Skeletal muscle cell (primary cell): ENCODE results near the gene ADAMTSL1.

Experiments
- DNase-seq: peaks from one replicate; pipeline ENCODE4 v3.0.0-alpha.2; 2010; ENCODE audit warnings: low read depth
- H3K4me3 ChIP-seq: 2 replicates; pipeline ENCODE4 v1.5.1; 2011; ENCODE audit warnings: low read depth, mild to moderate bottlenecking, control low read depth, low read length, moderate library complexity

ADAMTSL1 gene

DNA sequence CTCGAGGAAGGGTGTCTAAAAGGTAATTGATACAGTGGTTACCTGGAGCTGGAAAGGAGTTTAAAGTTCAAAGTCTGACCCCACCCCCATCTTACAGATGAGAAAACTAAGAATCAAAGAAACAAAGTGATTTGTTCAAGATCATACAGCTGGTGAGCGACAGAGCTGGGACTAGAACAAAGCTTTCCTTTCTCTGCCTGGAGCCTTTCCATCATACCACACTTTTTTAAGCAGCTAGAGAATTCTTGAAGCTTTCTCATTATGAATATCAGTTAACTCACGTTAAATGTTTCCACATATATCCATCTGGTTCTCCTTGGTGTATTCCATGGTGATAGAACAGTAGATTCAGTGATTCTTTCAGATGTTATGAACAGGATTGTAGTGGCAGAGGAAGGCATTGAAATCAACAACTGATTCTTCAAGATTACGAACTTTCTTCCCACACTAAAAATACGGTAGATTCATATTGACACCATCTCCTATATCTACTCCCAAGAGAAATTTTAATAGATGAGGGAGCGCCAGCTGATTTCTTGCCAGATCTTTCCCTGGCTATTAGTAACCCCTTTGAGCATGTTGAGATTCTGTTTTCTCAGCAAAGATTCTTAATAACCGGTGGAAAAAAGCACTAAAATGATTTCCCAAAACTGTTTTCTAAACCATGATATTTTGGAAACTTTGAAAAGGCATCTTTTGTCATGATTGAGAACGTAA, 233.7 kb downstream of the ADAMTSL1 start:
- DNase-seq, result no peak
- H3K4me3 ChIP-seq, result no peak overlapping the region

DNA sequence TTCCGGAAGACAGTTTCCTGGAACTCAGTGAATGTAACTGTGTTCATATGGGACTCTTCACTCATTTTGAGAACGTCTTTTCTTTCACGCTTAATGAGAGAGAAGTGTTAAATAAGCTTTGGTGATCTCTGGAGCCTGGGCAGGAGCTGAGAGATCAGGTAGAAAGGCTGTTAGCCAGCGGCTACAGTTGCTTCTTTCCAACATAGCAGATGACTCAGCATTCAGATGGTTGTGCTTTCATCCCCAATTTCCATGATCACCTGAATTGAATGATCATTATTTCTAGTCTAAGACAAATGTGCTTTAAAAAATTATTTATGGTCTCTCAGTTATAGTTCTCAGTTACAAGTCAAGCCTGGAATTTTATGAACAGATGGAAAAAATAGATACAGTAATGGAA, 234.5 kb downstream of the ADAMTSL1 start:
- DNase-seq, result no peak
- no peak overlapping the region for H3K4me3 ChIP-seq

DNA sequence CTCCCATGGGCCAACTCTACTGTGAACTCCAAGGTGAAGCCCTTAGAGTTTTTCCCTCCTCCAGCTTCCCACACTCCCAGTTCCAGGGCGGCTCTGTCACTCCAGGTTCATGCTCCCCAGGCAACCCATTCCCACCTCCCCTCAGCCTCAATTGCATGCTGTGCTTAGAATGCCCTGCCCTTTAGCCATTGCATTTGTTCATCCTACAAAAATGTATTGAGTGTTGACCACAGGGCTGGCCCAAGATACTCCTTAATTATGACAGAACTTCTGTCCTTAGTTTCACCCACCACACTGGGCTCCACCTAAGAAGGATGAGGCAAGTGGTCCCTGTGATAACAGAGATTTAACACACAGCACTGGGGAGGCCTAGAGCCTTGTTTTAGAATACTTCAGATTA, 236.1 kb downstream of the ADAMTSL1 start:
- no peak overlapping the region for H3K4me3 ChIP-seq
- DNase-seq, result peak; percentile 52

DNA sequence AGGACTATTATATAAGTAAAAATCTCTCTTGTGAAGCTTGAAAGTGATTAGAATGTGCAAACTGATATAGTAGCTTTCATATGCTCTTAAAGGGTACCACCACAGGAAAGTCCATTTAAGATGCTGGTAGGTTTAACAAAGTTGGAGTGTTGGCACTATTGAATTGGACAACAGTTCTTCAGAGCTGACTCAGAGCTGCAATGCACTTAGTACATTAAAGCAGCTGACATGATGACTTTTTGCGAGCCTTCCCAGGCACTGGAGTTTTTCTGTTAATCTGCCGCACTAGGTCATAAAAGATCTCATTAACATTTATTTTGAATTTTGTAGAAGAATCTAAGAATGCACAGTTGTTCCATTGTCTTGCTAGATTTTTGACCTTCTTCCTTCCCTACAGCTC, 243.8 kb downstream of the ADAMTSL1 start:
- DNase-seq, result no peak
- H3K4me3 ChIP-seq, result no peak overlapping the region

DNA sequence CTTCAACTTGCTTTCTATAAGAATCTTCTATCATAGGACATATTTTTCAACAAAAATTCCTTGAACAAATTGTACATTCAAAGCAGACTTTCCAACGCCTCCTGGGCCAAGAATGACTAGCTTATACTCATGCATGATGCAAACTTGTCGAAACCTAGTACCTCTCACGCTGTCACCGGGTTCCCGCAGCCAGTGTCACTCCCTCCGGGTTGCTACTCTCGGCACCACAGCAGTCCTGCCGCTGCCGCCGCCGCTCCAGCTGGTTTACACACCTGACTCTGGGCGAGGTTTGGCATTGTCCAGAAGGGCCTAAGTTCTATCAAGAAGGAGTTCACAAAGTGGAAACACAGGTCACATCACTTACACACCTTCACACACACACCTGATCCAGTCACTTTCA, 244.4 kb downstream of the ADAMTSL1 start:
- no peak overlapping the region for H3K4me3 ChIP-seq
- DNase-seq, result no peak

DNA sequence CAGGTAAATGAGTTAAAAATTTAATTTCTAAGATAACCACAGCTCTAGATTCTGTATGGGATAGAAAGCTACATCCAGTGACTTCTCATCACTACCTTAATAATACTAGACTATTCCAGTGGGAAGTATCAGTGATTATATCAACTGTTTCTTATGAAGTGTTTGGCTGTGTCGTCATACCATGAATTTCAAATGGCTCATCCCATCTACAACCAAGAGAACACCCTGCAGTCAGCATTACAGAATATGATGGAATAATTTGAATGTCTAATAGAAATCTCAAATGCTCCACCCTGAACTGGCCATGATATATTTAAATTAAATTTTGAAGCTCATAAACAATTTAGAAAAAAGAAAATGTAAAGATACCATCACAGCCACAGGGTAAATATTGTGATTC, 245.0 kb downstream of the ADAMTSL1 start:
- no peak overlapping the region for H3K4me3 ChIP-seq
- DNase-seq, result no peak

DNA sequence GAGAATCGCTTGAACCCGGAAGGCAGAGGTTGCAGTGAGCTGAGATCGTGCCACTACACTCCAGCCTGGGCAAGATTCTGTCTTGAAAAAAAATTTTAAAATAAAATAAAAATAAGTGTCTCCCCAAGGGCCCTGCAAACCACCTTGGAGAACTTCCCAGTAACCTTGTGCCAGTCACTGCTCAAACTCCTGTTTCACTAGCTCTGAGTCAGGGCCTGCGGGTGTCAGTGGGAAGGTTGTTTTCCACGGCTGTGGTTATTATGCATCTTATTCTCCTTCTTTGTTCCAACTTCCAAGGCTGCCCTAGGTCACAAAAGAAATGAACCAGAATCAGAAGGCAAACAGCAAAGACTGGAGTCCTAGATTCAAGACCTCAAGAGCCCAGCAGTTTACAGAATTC, 246.7 kb downstream of the ADAMTSL1 start:
- peak; percentile 43 for DNase-seq
- no peak overlapping the region for H3K4me3 ChIP-seq

DNA sequence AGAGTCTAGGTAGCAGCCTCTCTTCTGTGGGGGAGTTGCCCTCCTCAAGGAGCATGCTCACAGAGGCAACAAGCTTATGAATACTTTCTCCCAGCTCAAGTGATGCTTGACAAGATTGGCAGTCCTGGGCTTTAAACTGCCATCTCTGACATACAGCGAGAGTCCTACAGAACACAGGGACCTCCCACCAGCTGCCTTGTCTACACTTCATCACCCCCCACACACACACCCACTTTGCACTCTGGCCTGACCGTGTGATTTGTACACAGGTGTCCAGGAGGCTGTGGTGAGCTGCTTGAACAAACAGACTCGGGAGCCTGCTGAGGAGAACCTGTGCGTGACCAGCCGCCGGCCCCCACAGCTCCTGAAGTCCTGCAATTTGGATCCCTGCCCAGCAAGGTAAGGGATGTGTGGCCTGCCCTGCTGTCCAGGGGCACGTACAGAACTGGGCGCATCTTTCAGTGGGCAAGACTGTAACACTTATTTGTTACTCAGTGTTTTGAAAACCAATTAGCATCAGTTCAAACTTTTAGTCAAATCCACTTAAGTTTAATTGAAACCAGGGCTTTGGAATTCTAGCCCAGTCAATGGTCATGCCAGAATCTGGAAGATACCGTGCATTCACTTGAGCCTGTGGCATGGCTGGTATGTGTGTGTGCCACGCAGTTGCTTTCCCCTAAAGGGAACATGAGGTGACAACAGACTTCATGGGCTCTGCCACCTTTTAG, 247.5 kb downstream of the ADAMTSL1 start:
- DNase-seq, result no peak
- H3K4me3 ChIP-seq, result no peak overlapping the region

DNA sequence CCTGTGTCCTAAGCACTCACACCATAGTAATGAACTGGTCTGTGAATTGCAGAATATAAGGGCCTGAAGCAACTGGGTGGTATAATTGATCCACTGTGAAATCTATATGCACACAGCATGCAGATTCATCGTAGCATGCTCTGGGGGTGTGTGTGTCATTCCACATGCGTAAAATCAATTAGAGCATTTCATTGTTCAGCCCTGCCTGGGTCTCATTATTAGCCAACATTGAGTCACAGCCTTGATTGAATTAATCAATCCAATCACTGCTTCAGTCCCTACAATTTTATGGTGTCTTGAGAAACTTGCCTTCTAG, 248.0 kb downstream of the ADAMTSL1 start:
- no peak overlapping the region for H3K4me3 ChIP-seq
- DNase-seq, result no peak

DNA sequence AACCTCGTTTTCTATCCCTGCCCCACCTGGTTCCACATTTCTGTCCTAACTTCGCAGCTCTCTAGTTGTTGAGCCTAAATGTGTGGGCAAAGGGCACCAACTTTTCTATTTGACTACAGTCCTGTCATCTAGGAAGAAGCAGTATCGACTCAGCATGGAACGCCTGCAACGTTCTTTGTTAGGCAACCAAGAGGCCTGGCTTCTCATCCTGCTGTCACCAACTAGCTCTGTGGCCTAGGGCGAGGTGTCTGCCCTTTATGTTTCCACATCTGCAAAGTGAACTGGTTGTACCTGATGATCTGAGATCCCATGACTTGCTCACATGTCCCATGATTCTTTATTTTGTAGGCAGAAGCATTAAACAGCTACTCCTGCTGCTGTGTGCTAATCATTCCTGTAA, 248.9 kb downstream of the ADAMTSL1 start:
- DNase-seq, result no peak
- no peak overlapping the region for H3K4me3 ChIP-seq

DNA sequence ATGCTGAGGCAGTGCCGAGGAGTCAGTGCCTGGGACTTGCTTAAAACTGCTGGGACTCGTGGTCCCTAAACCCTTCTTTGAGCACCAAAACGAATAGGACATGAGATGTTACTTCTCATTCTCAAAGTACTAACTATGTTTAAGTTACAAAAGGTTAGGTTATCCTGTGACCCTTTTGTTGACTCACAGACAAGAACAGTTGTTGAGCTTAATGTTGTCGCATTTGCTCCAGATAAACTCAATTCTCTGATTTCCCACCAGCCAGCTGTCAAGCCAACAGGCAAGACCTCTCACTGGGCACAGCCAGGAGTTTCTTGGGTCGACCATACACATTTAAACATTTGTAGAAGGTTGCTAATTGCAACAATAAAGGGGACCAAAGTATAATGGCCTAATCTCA, 249.4 kb downstream of the ADAMTSL1 start:
- no peak overlapping the region for H3K4me3 ChIP-seq
- no peak for DNase-seq

DNA sequence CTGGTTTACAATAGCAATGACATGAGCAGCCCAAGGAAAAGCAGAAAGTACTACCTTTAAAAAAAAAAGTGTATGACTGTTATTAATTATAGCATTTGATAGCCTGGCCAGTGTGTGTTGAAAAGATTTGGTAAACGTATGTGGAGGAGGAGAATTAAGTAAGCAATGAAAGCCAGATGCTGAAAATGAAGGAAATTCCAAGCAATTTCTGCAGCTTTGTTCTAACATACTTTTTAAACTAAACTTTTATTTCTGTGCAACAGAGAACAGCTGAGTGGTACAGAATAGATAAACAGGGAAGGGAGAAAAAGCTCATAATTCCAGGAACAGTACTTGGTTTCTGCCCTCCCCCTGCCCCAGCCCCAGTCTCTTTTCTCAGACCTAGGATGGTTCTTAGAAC, 252.6 kb downstream of the ADAMTSL1 start:
- no peak for DNase-seq
- no peak overlapping the region for H3K4me3 ChIP-seq

DNA sequence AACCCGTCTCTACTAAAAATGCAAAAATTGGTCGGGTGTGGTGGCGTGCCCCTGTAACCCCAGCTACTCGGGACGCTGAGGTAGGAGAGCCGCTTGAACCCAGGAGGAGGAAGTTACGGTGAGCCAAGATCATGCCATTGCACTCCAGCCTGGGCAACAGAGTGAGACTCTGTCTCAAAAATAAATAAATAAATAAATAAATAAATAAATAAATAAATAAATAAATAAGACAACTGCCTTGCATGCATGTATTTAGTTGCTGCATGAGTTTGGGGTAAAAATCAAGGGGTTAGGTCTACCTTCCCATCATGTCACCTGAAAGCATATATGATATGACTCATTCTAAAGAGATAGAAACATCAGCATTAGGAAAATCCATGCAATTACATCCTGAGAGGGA, 254.0 kb downstream of the ADAMTSL1 start:
- no peak for DNase-seq
- no peak overlapping the region for H3K4me3 ChIP-seq

DNA sequence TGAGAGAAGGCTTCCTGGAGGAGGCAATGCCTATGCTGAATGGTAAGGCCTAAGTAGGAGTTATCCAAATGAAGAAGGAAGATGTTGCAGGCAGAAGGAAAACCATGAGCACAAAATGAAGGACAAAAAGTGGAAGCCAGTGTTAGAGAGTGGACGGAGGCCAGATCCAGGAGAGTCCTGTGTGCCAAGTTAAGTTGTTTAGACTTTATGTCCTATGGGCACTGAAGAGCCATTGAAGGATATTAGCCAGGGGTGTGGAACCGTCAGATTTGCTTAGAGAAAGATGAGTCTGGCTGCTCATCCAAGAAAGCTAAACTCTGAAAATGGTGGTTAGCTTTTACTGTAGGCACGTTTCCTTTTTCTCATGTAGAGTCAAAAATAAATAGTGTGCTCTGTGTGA, 254.7 kb downstream of the ADAMTSL1 start:
- no peak overlapping the region for H3K4me3 ChIP-seq
- no peak for DNase-seq

DNA sequence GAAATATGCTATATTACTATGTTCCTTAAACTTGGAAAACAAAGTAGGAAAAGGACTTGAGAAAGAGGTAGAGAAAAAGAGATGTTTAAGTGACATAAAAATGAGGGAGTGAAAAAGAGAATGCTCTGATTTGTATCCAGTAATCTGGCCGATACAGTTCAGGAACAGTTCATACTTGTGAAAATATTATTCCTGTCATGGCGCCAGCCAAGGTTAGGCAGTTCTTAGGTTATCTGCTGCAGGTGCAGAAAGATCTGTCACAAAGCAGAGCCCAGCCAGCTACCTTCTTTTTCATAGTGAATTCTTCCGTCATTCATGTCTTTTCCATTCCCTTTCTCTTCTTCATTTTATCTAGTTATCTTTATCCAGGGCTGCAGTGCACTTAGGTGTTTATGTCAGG, 256.3 kb downstream of the ADAMTSL1 start:
- no peak for DNase-seq
- no peak overlapping the region for H3K4me3 ChIP-seq

DNA sequence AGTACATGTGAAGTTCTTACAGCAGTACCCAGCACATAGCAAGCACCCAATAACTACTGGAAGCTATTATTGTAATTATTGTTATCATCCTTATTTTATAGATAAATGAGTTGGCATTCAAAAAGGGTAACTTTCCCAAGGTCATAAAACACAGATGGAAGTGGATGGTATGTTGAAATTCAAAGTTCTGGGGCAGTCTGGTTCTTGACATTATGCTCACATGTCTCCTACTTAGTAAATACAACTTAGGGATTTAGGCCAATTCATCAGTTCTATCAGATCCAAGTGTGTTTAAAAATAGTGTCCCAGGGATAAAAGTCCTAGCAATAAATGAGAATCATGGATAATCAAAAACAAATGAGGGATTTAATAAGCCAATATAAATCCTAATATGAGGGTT, 265.2 kb downstream of the ADAMTSL1 start:
- DNase-seq, result no peak
- no peak overlapping the region for H3K4me3 ChIP-seq

DNA sequence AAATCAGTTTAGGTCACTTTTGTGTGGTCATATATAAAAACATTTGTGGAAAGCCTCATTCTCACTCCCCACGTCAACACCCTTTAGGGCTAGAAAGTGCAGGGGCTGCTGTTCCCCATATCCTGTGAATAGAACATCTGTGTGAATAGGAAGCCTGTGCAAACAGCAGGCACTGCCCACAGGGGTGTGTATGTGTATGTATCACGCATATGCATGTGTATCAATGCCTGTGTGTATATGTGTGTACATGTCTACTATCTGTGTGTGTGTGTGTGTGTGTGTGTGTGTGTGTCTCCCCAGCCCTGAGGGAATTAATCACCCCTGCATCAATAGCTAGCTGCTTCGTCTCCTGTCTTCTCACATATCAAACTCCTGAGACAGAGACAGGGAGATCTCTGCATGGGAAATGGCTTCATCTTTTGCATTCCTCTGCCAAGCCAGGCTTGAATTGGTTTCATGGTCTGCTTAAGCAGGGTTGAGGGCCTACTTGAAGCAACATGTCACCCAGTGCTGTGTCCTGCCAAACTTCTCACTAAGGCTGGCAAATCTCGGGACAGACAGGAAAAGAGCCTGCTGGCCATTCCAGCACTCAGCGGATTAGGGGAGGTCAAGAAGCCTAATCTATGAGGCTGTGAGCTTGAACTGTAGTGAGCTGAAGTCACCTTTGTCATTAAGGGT, 265.8 kb downstream of the ADAMTSL1 start:
- H3K4me3 ChIP-seq, result no peak overlapping the region
- no peak for DNase-seq

DNA sequence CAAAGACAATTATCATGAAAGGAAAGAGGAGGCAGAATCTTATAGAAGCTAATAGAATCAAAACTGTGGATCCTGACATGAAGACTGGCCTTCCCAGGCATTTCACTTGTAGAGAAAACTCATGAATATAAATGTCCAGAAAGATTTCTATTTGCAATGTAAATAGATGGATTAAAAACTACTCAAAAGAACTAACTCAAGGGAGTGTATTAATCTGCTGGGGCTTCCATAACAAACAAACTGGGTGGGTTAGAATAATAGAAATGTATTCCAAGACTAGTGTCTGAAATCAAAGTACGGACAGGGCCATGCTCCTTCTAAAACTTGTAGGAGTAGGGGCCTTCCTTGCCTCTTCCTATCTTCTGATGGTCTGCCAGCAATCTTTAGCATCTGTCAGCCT, 267.4 kb downstream of the ADAMTSL1 start:
- no peak overlapping the region for H3K4me3 ChIP-seq

DNA sequence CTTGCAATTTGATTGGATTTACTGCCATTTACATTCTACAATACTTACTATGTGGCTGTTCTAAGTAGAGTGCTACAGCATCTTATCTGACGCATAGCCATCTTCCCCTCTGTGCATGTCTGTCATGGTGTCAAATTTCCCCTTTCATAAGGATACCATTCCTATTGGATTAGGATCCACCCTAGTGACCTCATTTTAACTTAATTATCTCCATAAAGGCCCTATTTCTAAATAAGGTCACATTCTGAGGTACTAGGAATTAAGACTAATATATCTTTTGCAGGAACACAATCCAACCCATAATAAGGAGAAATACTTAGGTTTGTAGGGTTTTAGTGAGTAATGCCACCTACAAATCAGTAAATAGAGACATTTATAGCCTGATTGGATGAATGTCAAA, 268.0 kb downstream of the ADAMTSL1 start:
- no peak overlapping the region for H3K4me3 ChIP-seq
- no peak for DNase-seq

More for the DNA sequence above, 267.4 kb downstream of the ADAMTSL1 start:
- no peak for DNase-seq

DNA sequence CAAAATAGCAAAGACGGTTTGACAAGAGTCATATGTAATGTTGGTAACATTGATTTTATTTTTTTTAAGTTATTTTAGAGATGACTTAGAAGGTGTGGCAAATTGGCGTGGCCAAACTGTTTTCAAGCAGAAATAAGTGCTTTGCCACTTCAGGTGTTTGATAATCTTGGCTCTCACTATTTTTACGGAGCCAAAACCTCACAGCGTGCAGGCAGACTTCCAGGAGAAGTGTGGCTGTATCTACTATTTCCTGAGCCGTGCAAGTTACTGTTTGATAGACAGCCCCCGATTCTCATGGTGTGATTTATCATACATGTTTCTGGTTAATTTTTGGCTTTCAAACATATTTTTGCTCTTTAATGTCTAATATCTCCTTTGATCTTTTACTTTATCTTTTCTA, 269.5 kb downstream of the ADAMTSL1 start:
- H3K4me3 ChIP-seq, result no peak overlapping the region
- DNase-seq, result no peak

DNA sequence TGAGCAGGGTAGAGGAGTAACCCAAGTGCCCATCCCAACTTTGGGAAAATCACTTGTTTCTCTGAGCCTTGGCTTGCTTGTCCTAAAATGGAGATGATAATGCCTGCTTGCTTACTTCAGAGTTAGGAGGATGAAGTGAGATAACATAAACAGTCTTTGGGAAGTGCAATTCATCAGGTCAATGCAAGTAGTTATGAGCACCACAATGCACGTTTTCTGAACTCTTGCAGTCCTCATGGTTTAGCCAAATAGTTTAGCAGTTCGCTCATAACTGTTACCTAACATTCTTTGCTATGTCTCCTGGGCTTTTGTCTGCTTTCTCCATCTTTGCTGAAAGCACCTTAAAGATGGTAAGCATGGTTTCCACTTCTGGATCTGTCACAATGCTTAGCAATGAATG, 270.0 kb downstream of the ADAMTSL1 start:
- no peak for DNase-seq
- H3K4me3 ChIP-seq, result no peak overlapping the region
